HepG2 (cell line): ENCODE results near the gene CPED1.

Experiments used
- CTCF ChIP-seq: sonication (generic); formaldehyde crosslinking; IDR thresholded peaks from 2 replicates; pipeline ENCODE4 v1.5.0; 2020; ENCODE audit warnings: mild to moderate bottlenecking, missing genetic modification reagents, moderate library complexity
- ETS1 ChIP-seq: sonication (generic); formaldehyde crosslinking; IDR thresholded peaks from 2 replicates; pipeline ENCODE4 v1.4.0; 2020; ENCODE audit warnings: missing genetic modification reagents
- GABPB1 ChIP-seq: IDR thresholded peaks from 2 replicates; pipeline ENCODE4 v1.6.1; 2016; ENCODE audit warnings: mild to moderate bottlenecking, missing genetic modification reagents, moderate library complexity, missing compliant biosample characterization
- HOMEZ ChIP-seq: IDR thresholded peaks from 2 replicates; pipeline ENCODE4 v1.6.1; 2016; ENCODE audit warnings: low read depth
- JUND ChIP-seq: sonication (generic); formaldehyde crosslinking; IDR thresholded peaks from 2 replicates; pipeline ENCODE4 v1.8.0; 2022; ENCODE audit warnings: mild to moderate bottlenecking, missing genetic modification reagents
- PHF20 ChIP-seq: sonication (generic); formaldehyde crosslinking; IDR thresholded peaks from 2 replicates; pipeline ENCODE4 v1.5.0; 2020; ENCODE audit warnings: mild to moderate bottlenecking, missing genetic modification reagents
- PHF8 ChIP-seq: sonication (generic); formaldehyde crosslinking; IDR thresholded peaks from 2 replicates; pipeline ENCODE4 v1.5.0; 2020; ENCODE audit warnings: missing genetic modification reagents
- POLR2A ChIP-seq, 2 experiments: IDR thresholded peaks; 2 replicates each; pipeline ENCODE4 v1.6.1; 2011; ENCODE audit warnings: low read depth in 2 of 2, low read length in 2 of 2, mild to moderate bottlenecking in 1 of 2, moderate library complexity in 1 of 2; ENCODE audit not compliant: insufficient read depth in 1 of 2
- POLR2AphosphoS5 ChIP-seq: IDR thresholded peaks from 2 replicates; pipeline ENCODE4 v1.6.1; 2012; ENCODE audit warnings: low read depth, low read length
- SOX6 ChIP-seq, 2 experiments: fragments of 450-650 bp in 1 of 2; sonication (generic) in 1 of 2; formaldehyde crosslinking in 1 of 2; IDR thresholded peaks; 2 replicates each; pipeline versions ENCODE4 v1.4.0 to v1.6.1; 2017 to 2020; ENCODE audit warnings: antibody characterized with exemption in 1 of 2, mild to moderate bottlenecking in 1 of 2, missing genetic modification reagents in 1 of 2
- U2AF1 ChIP-seq: fragments of 200-400 bp; formaldehyde crosslinking; optimal IDR thresholded peaks from 2 replicates; pipeline ENCODE3; 2017; ENCODE audit warnings: mild to moderate bottlenecking, low read depth, low read length
- ZNF382 ChIP-seq: sonication (generic); formaldehyde crosslinking; IDR thresholded peaks from 2 replicates; pipeline ENCODE4 v1.5.0; 2020; ENCODE audit warnings: missing genetic modification reagents, mild to moderate bottlenecking, borderline replicate concordance
- ZNF766 ChIP-seq: sonication (generic); formaldehyde crosslinking; IDR thresholded peaks from 2 replicates; pipeline ENCODE4 v1.5.0; 2020; ENCODE audit warnings: missing genetic modification reagents, borderline replicate concordance

GRCh38 chr7:121057878-121058277 is 69.4 kb downstream of the CPED1 start:
- TF ChIP-seq ETS1 (CRISPR knock-in tag) (no peak), POLR2A (IDR thresholded peaks at IDR 0.05; ENCODE audit: insufficient read depth in 1 of 2, low read depth in 2 of 2, low read length in 2 of 2) (no peak), ZNF382 (CRISPR knock-in tag) (no peak), SOX6 (IDR thresholded peaks at IDR 0.05) (no peak), SOX6 (CRISPR knock-in tag; IDR thresholded peaks at IDR 0.05) (no peak), PHF8 (CRISPR knock-in tag) (no peak), GABPB1 (no peak), ZNF766 (no peak), PHF20 (no peak), HOMEZ (CRISPR knock-in tag) (no peak), U2AF1 (no peak), CTCF (CRISPR knock-in tag) (no peak), JUND (CRISPR knock-in tag) (no peak), POLR2AphosphoS5 (no peak)
